Neuron (in vitro differentiated cells): ENCODE data around the gene KCND3.

ENCODE experiments used
- H2AFZ ChIP-seq: one replicate; pipeline ENCODE4 v1.6.1; 2013; ENCODE audit warnings: low read depth, mild to moderate bottlenecking, inconsistent platforms, low read length, moderate library complexity
- H3K27me3 ChIP-seq: one replicate; pipeline ENCODE4 v1.6.1; 2013; ENCODE audit warnings: low read length; ENCODE audit not compliant: insufficient read depth
- H3K36me3 ChIP-seq: one replicate; pipeline ENCODE4 v1.6.1; 2013; ENCODE audit warnings: low read length; ENCODE audit not compliant: insufficient read depth
- H3K4me1 ChIP-seq: one replicate; pipeline ENCODE4 v1.6.1; 2013; ENCODE audit warnings: low read length; ENCODE audit not compliant: insufficient read depth
- H3K4me3 ChIP-seq: 2 replicates; pipeline ENCODE4 v1.5.1; 2013; ENCODE audit warnings: mild to moderate bottlenecking, low read length, moderate library complexity
- H3K9me3 ChIP-seq: one replicate; pipeline ENCODE4 v1.6.1; 2013; ENCODE audit warnings: low read length

KCND3 gene

GRCh38 chr1:111981871-111982270, 7.6 kb downstream of the KCND3 start:
- no peak overlapping the region for H3K4me3 ChIP-seq
- H3K4me1 ChIP-seq: no peaks in the 10 kb centered on the region
- H3K27me3 ChIP-seq: peaks cover 17% of the 10 kb centered on the region
- H2AFZ ChIP-seq: no peak overlapping the region
- peaks cover 7% of the 10 kb centered on the region for H3K9me3 ChIP-seq
- H3K36me3 ChIP-seq: no peaks in the 10 kb centered on the region

- Histone ChIP-seq H3K36me3 (no peaks in the 10 kb centered on the region), H3K4me3 (no peak overlapping the region), H3K27me3 (peaks cover 10% of the 10 kb centered on the region), H3K4me1 (no peaks in the 10 kb centered on the region), H2AFZ (no peak overlapping the region), H3K9me3 (peaks cover 7% of the 10 kb centered on the region)
These were observed 8.4 kb downstream of the KCND3 start for GRCh38 chr1:111981090-111981489.

- Histone ChIP-seq H3K27me3 (peaks cover 7% of the 10 kb centered on the region), H3K4me3 (no peak overlapping the region), H3K9me3 (peaks cover 7% of the 10 kb centered on the region), H3K4me1 (no peaks in the 10 kb centered on the region), H3K36me3 (no peaks in the 10 kb centered on the region), H2AFZ (no peak overlapping the region)
These were observed 8.8 kb downstream of the KCND3 start for GRCh38 chr1:111980686-111981085.

GRCh38 chr1:111978695-111979094, 10.8 kb downstream of the KCND3 start:
- H3K4me1 ChIP-seq: no peaks in the 10 kb centered on the region
- no peak overlapping the region for H3K4me3 ChIP-seq
- H2AFZ ChIP-seq: no peak overlapping the region
- peaks cover 7% of the 10 kb centered on the region for H3K9me3 ChIP-seq
- no peaks in the 10 kb centered on the region for H3K36me3 ChIP-seq
- no peaks in the 10 kb centered on the region for H3K27me3 ChIP-seq

- Histone ChIP-seq H3K4me3 (no peak overlapping the region), H2AFZ (no peak overlapping the region), H3K9me3 (peaks cover 7% of the 10 kb centered on the region), H3K27me3 (no peaks in the 10 kb centered on the region), H3K4me1 (no peaks in the 10 kb centered on the region), H3K36me3 (no peaks in the 10 kb centered on the region)
These were observed 12.1 kb downstream of the KCND3 start for GRCh38 chr1:111977378-111977777.

- no peaks in the 10 kb centered on the region for H3K27me3 ChIP-seq
- H3K4me1 ChIP-seq: no peaks in the 10 kb centered on the region
- no peak overlapping the region for H2AFZ ChIP-seq
- no peak overlapping the region for H3K4me3 ChIP-seq
- peaks cover 2% of the 10 kb centered on the region for H3K9me3 ChIP-seq
- no peaks in the 10 kb centered on the region for H3K36me3 ChIP-seq
These were observed 12.6 kb downstream of the KCND3 start for GRCh38 chr1:111976842-111977241.

GRCh38 chr1:111976332-111976731, 13.1 kb downstream of the KCND3 start:
- no peaks in the 10 kb centered on the region for H3K4me1 ChIP-seq
- H3K9me3 ChIP-seq: no peaks in the 10 kb centered on the region
- no peak overlapping the region for H3K4me3 ChIP-seq
- H3K36me3 ChIP-seq: no peaks in the 10 kb centered on the region
- no peak overlapping the region for H2AFZ ChIP-seq
- H3K27me3 ChIP-seq: no peaks in the 10 kb centered on the region

- no peaks in the 10 kb centered on the region for H3K4me1 ChIP-seq
- H3K36me3 ChIP-seq: no peaks in the 10 kb centered on the region
- no peak overlapping the region for H2AFZ ChIP-seq
- H3K4me3 ChIP-seq: no peak overlapping the region
- H3K9me3 ChIP-seq: no peaks in the 10 kb centered on the region
- no peaks in the 10 kb centered on the region for H3K27me3 ChIP-seq
These were observed 16.2 kb downstream of the KCND3 start for GRCh38 chr1:111973150-111973790.

GRCh38 chr1:111971396-111971795, 18.1 kb downstream of the KCND3 start:
- Histone ChIP-seq H3K4me3 (no peak overlapping the region), H3K36me3 (no peaks in the 10 kb centered on the region), H3K9me3 (no peaks in the 10 kb centered on the region), H3K4me1 (no peaks in the 10 kb centered on the region), H2AFZ (no peak overlapping the region), H3K27me3 (no peaks in the 10 kb centered on the region)

GRCh38 chr1:111968511-111968910, 21.0 kb downstream of the KCND3 start:
- no peaks in the 10 kb centered on the region for H3K4me1 ChIP-seq
- no peaks in the 10 kb centered on the region for H3K9me3 ChIP-seq
- no peaks in the 10 kb centered on the region for H3K36me3 ChIP-seq
- H2AFZ ChIP-seq: no peak overlapping the region
- H3K27me3 ChIP-seq: peaks cover 3% of the 10 kb centered on the region
- no peak overlapping the region for H3K4me3 ChIP-seq

- no peak overlapping the region for H2AFZ ChIP-seq
- H3K9me3 ChIP-seq: no peaks in the 10 kb centered on the region
- H3K4me1 ChIP-seq: no peaks in the 10 kb centered on the region
- peaks cover 3% of the 10 kb centered on the region for H3K27me3 ChIP-seq
- H3K36me3 ChIP-seq: no peaks in the 10 kb centered on the region
- no peak overlapping the region for H3K4me3 ChIP-seq
These were observed 21.6 kb downstream of the KCND3 start for GRCh38 chr1:111967886-111968285.

- Histone ChIP-seq H3K36me3 (no peaks in the 10 kb centered on the region), H3K4me3 (no peak overlapping the region), H2AFZ (no peak overlapping the region), H3K9me3 (no peaks in the 10 kb centered on the region), H3K4me1 (no peaks in the 10 kb centered on the region), H3K27me3 (peaks cover 3% of the 10 kb centered on the region)
These were observed 22.3 kb downstream of the KCND3 start for GRCh38 chr1:111967067-111967690.

GRCh38 chr1:111965781-111966443, 23.6 kb downstream of the KCND3 start:
- Histone ChIP-seq H3K4me1 (no peaks in the 10 kb centered on the region), H3K27me3 (peaks cover 3% of the 10 kb centered on the region), H3K36me3 (no peaks in the 10 kb centered on the region), H3K4me3 (no peak overlapping the region), H3K9me3 (no peaks in the 10 kb centered on the region), H2AFZ (no peak overlapping the region)
